PC-3 (cell line): ENCODE measurements around the gene CRX. TPM values are rescaled to one million over a fixed set of nuclear protein-coding genes. Genes with fewer than 3 reads are reported as not detected.
"Not testable (repeated sequence)": the region's sequence is repeated elsewhere in the genome, so short reads cannot be mapped to it uniquely, and the experiment has no call there.

ENCODE experiments used
- ATAC-seq: fragments of 200-7000 bp; cut with Tn5 transposase; 2 replicates; pipeline ENCODE4 v1.9.1; 2020; ENCODE audit warnings: mild to moderate bottlenecking, moderate library complexity
- BruUV-seq: library from RNA; stranded (reverse); fragments of 400-500 nt; replicated peaks from 2 replicates; lab custom pipeline; 2021; lab: Mats Ljungman, UMichigan
- CTCF ChIA-PET: fragments of 300-600 bp; sonication (Branson Sonifier 250); formaldehyde crosslinking; loops from one replicate; lab custom pipeline; 2022; ENCODE audit warnings: antibody characterized with exemption; lab: Charles Lee
- POLR2A ChIA-PET: fragments of 300-600 bp; sonication (Branson Sonifier 250); formaldehyde crosslinking; loops from one replicate; lab custom pipeline; 2022; ENCODE audit warnings: antibody characterized with exemption; ENCODE audit not compliant: unreplicated experiment; lab: Charles Lee
- DNase-seq: peaks from one replicate; pipeline ENCODE4 v3.0.0-alpha.2; 2015
- H2AFZ ChIP-seq: fragments of 300-600 bp; sonication (generic); 2 replicates; pipeline ENCODE4 v1.6.0; 2016; ENCODE audit warnings: antibody characterized with exemption, low read length
- H3F3A ChIP-seq: fragments of 300-600 bp; sonication (generic); one replicate; pipeline ENCODE4 v1.6.0; 2017; ENCODE audit warnings: antibody characterized with exemption, low read length, control low read depth, mild to moderate bottlenecking; ENCODE audit not compliant: unreplicated experiment
- H3K27ac ChIP-seq: fragments of 300-600 bp; sonication (generic); 2 replicates; pipeline ENCODE4 v1.5.1; 2016; ENCODE audit warnings: mild to moderate bottlenecking, low read length
- H3K27me3 ChIP-seq: fragments of 300-600 bp; sonication (generic); 2 replicates; pipeline ENCODE4 v1.6.1; 2016; ENCODE audit warnings: low read length, mixed read lengths
- H3K36me3 ChIP-seq: fragments of 300-600 bp; sonication (generic); 2 replicates; pipeline ENCODE4 v1.6.1; 2016; ENCODE audit warnings: low read depth, mixed run types, low read length, mixed read lengths
- H3K4me1 ChIP-seq: fragments of 300-600 bp; sonication (generic); 2 replicates; pipeline ENCODE4 v1.5.1; 2016; ENCODE audit warnings: low read length; ENCODE audit not compliant: insufficient read depth
- H3K4me2 ChIP-seq: fragments of 300-600 bp; sonication (generic); 2 replicates; pipeline ENCODE4 v1.6.0; 2016; ENCODE audit warnings: low read length
- H3K4me3 ChIP-seq: fragments of 300-600 bp; sonication (generic); 2 replicates; pipeline ENCODE4 v1.5.1; 2016; ENCODE audit warnings: mild to moderate bottlenecking, low read length, mixed read lengths
- H3K79me2 ChIP-seq: fragments of 300-600 bp; sonication (generic); 2 replicates; pipeline ENCODE4 v1.6.1; 2017; ENCODE audit warnings: low read length, mixed read lengths
- H3K9ac ChIP-seq: fragments of 300-600 bp; sonication (generic); 2 replicates; pipeline ENCODE4 v1.6.0; 2016; ENCODE audit warnings: mild to moderate bottlenecking, low read length
- H3K9me2 ChIP-seq: fragments of 300-600 bp; sonication (generic); replicated peaks from 2 replicates; pipeline ENCODE4 v1.6.1; 2016; ENCODE audit warnings: mixed run types, low read length, mixed read lengths
- H3K9me3 ChIP-seq: fragments of 300-600 bp; sonication (generic); 2 replicates; pipeline ENCODE4 v1.6.1; 2016; ENCODE audit warnings: low read length, mixed read lengths
- H4K20me1 ChIP-seq: fragments of 300-600 bp; sonication (generic); 2 replicates; pipeline ENCODE4 v1.6.1; 2016; ENCODE audit warnings: low read length, mixed read lengths
- EZH2 ChIP-seq: fragments of 300-600 bp; sonication (generic); IDR thresholded peaks from one replicate; pipeline ENCODE4 v1.6.1; 2017; ENCODE audit warnings: antibody characterized with exemption, mild to moderate bottlenecking, low read length; ENCODE audit not compliant: unreplicated experiment
- EZH2phosphoT487 ChIP-seq: fragments of 300-600 bp; sonication (generic); IDR thresholded peaks from 2 replicates; pipeline ENCODE4 v1.6.1; 2018; ENCODE audit warnings: mild to moderate bottlenecking, antibody characterized with exemption, low read length, borderline replicate concordance
- intact Hi-C: fragments of 100-400 bp; cut with micrococcal nuclease; formaldehyde crosslinking; loops from 2 replicates; pipeline ENCODE4 v1.9.0; 2023
- total RNA-seq: library from RNA; depleted of rRNA; stranded (reverse); fragments of >200 nt; gene quantifications from 2 replicates; pipeline ENCODE4 v1.2.3, GENCODE V29; 2014
- TF ChIP-seq, protein P1 (sequence below): fragments of 300-600 bp; sonication (generic); conservative IDR thresholded peaks from 2 replicates; pipeline ENCODE4 v1.5.1; 2017; ENCODE audit warnings: antibody characterized with exemption, low read depth, mild to moderate bottlenecking, low read length

Gene CRX
- total RNA-seq, 1 experiment from 2014 or later: not detected

DNA sequence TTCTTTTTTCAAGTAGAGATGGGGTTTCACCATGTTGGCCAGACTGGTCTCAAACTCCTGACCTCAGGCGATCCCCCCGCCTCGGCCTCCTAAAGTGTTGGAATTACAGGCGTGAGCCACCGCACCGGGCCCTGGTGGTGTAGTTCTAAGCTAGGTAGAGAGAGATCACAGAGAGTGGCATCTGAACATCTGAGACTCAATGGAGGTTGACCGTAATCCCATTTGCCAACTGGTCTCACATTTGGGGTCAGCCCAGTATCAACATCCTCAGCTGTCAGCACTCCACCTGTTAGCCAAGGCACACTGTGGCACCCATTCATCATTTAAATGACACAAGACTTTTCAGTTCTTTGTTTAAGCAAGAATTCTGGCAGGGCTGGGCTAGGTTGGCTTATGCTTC is 35.2 kb upstream of the CRX start:
- intact Hi-C loops: no loop called here

GRCh38 chr19:47787307-47787706 is 34.4 kb upstream of the CRX start:
- DNase-seq: not testable (repeated sequence)

More for the DNA sequence above, 35.2 kb upstream of the CRX start:
- no peak overlapping the region for H3K4me2 ChIP-seq
- BruUV-seq: no TSS peak
- POLR2A ChIA-PET: no interaction called here
- no peaks in the 10 kb centered on the region for H3F3A ChIP-seq
- no peak overlapping the region for H3K9ac ChIP-seq
- H3K79me2 ChIP-seq: no peaks in the 10 kb centered on the region
- H3K36me3 ChIP-seq: peaks cover 3% of the 10 kb centered on the region
- no peaks in the 10 kb centered on the region for H4K20me1 ChIP-seq
- H3K9me3 ChIP-seq: no peaks in the 10 kb centered on the region
- H2AFZ ChIP-seq: no peak overlapping the region
- H3K27me3 ChIP-seq: no peaks in the 10 kb centered on the region
- ATAC-seq (no peak), DNase-seq (no peak)
- H3K27ac ChIP-seq: no peak overlapping the region
- H3K4me3 ChIP-seq: no peak overlapping the region
- CTCF ChIA-PET: no interaction called here
- H3K9me2 ChIP-seq: no peaks in the 10 kb centered on the region
- H3K4me1 ChIP-seq: peaks cover 6% of the 10 kb centered on the region; the same call in 1 of the 2 replicates
- TF ChIP-seq, protein P1, sequence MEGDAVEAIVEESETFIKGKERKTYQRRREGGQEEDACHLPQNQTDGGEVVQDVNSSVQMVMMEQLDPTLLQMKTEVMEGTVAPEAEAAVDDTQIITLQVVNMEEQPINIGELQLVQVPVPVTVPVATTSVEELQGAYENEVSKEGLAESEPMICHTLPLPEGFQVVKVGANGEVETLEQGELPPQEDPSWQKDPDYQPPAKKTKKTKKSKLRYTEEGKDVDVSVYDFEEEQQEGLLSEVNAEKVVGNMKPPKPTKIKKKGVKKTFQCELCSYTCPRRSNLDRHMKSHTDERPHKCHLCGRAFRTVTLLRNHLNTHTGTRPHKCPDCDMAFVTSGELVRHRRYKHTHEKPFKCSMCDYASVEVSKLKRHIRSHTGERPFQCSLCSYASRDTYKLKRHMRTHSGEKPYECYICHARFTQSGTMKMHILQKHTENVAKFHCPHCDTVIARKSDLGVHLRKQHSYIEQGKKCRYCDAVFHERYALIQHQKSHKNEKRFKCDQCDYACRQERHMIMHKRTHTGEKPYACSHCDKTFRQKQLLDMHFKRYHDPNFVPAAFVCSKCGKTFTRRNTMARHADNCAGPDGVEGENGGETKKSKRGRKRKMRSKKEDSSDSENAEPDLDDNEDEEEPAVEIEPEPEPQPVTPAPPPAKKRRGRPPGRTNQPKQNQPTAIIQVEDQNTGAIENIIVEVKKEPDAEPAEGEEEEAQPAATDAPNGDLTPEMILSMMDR: no peak
- no peak for TF ChIP-seq EZH2phosphoT487
- TF ChIP-seq EZH2: no peak

DNA sequence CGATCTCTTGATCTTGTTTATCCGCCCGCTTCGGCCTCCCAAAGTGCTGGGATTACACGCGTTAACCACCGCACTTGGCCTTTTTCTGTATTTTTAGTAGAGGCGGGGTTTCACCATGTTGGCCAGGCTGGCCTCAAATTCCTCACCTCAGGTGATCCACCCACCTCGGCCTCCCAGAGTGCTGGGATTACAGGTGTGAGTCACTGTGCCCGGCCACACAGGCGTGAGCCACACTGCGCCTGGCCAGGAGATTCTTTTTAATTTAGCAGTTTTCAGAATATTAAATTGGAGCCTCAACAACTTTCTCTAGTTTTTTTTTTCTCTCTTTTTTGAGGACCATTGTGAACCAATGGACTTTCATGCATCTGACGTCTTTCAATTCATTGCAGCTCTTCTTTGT is 31.9 kb upstream of the CRX start:
- H3K4me3 ChIP-seq, H3K27me3 ChIP-seq, H3K36me3 ChIP-seq, H3K4me1 ChIP-seq, BruUV-seq, H3K9me3 ChIP-seq, H3K4me2 ChIP-seq, H3K9ac ChIP-seq, H3F3A ChIP-seq, H3K27ac ChIP-seq, POLR2A ChIA-PET, intact Hi-C loops, H4K20me1 ChIP-seq, H3K9me2 ChIP-seq, H2AFZ ChIP-seq, H3K79me2 ChIP-seq: not testable (repeated sequence)
- CTCF ChIA-PET: interaction anchor here (0.6 kb wide), 1 partner anchor 21 kb away, joined by 4 read pairs; no protein-coding TSS in a partner anchor
- DNase-seq (peak; percentile 21), ATAC-seq (peak; percentile 60)

More at GRCh38 chr19:47787307-47787706, 34.4 kb upstream of the CRX start:
- H3K4me2 ChIP-seq, intact Hi-C loops, BruUV-seq, H3F3A ChIP-seq, H3K79me2 ChIP-seq, H2AFZ ChIP-seq, H3K4me1 ChIP-seq, H3K9ac ChIP-seq, CTCF ChIA-PET, H3K9me3 ChIP-seq, H4K20me1 ChIP-seq, ATAC-seq, POLR2A ChIA-PET, H3K27ac ChIP-seq, H3K4me3 ChIP-seq, H3K27me3 ChIP-seq, H3K9me2 ChIP-seq, H3K36me3 ChIP-seq: not testable (repeated sequence)

GRCh38 chr19:47790398-47790814 is 31.3 kb upstream of the CRX start:
- peaks cover 6% of the 10 kb centered on the region; the same call in 1 of the 2 replicates for H3K4me1 ChIP-seq
- no peaks in the 10 kb centered on the region for H3K27me3 ChIP-seq
- no peak overlapping the region for H3K4me2 ChIP-seq
- H3K9me3 ChIP-seq: no peaks in the 10 kb centered on the region
- no peak overlapping the region for H3K4me3 ChIP-seq
- no peaks in the 10 kb centered on the region for H3K9me2 ChIP-seq
- ChIA-PET CTCF (no interaction called here), POLR2A (interaction anchor here (0.6 kb wide), 1 partner anchor 126 kb away, joined by 4 read pairs; no protein-coding TSS in a partner anchor)
- H2AFZ ChIP-seq: no peak overlapping the region
- intact Hi-C loops: no loop called here
- no TSS peak for BruUV-seq
- peak; percentile 69 for DNase-seq
- H3K27ac ChIP-seq: no peak overlapping the region
- TF ChIP-seq, protein P1: peak; percentile 85
- TF ChIP-seq EZH2phosphoT487: no peak
- ATAC-seq: peak; percentile 84
- no peaks in the 10 kb centered on the region for H3F3A ChIP-seq
- H3K36me3 ChIP-seq: no peaks in the 10 kb centered on the region
- H4K20me1 ChIP-seq: no peaks in the 10 kb centered on the region
- no peak overlapping the region for H3K9ac ChIP-seq
- H3K79me2 ChIP-seq: no peaks in the 10 kb centered on the region
